Muscle of arm (tissue), 12 donors: ENCODE data around the gene CPEB3. TPM values are rescaled to one million over a fixed set of nuclear protein-coding genes. Genes with fewer than 3 reads are reported as not detected.
"Not testable (repeated sequence)": the region's sequence is repeated elsewhere in the genome, so short reads cannot be mapped to it uniquely, and the experiment has no call there.

Source experiments
- DNase-seq: peaks from one replicate; pipeline ENCODE4 v3.0.0-alpha.2; 2013
- polyA plus RNA-seq, 12 donors: library from polyadenylated mRNA; unstranded; fragments of 120-200 nt; gene quantifications; one replicate each; pipeline ENCODE4 v1.2.1, GENCODE V29; 2013; ENCODE audit not compliant: insufficient read length in 12 of 12

Gene CPEB3
- polyA plus RNA-seq, 12 donors = 1.7 to 6.4 (median 3.6) TPM; not detected in 1

- DNase-seq = not testable (repeated sequence)
Measured at GRCh38 chr10:92215222-92215621, 75.7 kb downstream of the CPEB3 start.

- DNase-seq = no peak
Measured at GRCh38 chr10:92213049-92213448, 77.8 kb downstream of the CPEB3 start.

GRCh38 chr10:92208736-92209135 is 82.1 kb downstream of the CPEB3 start:
- DNase-seq = no peak

- no peak for DNase-seq
Measured at GRCh38 chr10:92208157-92208720, 82.6 kb downstream of the CPEB3 start.

GRCh38 chr10:92207061-92207460 is 83.8 kb downstream of the CPEB3 start:
- no peak for DNase-seq

GRCh38 chr10:92203919-92204623 is 86.8 kb downstream of the CPEB3 start:
- no peak for DNase-seq

GRCh38 chr10:92202536-92202935 is 88.3 kb downstream of the CPEB3 start:
- DNase-seq = no peak

- DNase-seq = no peak
Measured at GRCh38 chr10:92200564-92200963, 90.3 kb downstream of the CPEB3 start.

- no peak for DNase-seq
Measured at GRCh38 chr10:92187101-92187500, 103.8 kb downstream of the CPEB3 start.

GRCh38 chr10:92184977-92185376 is 105.9 kb downstream of the CPEB3 start:
- DNase-seq = no peak

GRCh38 chr10:92183199-92183598 is 107.7 kb downstream of the CPEB3 start:
- no peak for DNase-seq

- peak; percentile 18 for DNase-seq
Measured at GRCh38 chr10:92181575-92181974, 109.3 kb downstream of the CPEB3 start.

GRCh38 chr10:92180399-92180798 is 110.5 kb downstream of the CPEB3 start:
- DNase-seq = no peak

GRCh38 chr10:92177546-92177945 is 113.3 kb downstream of the CPEB3 start:
- DNase-seq = no peak

- DNase-seq = no peak
Measured at GRCh38 chr10:92175164-92175563, 115.7 kb downstream of the CPEB3 start.

GRCh38 chr10:92173996-92174395 is 116.9 kb downstream of the CPEB3 start:
- DNase-seq = no peak

GRCh38 chr10:92164036-92164696 is 126.7 kb downstream of the CPEB3 start:
- peak; percentile 59 for DNase-seq

GRCh38 chr10:92162541-92162940 is 128.3 kb downstream of the CPEB3 start:
- no peak for DNase-seq

- no peak for DNase-seq
Measured at GRCh38 chr10:92156874-92157773, 133.8 kb downstream of the CPEB3 start.

GRCh38 chr10:92150823-92151222 is 140.1 kb downstream of the CPEB3 start:
- no peak for DNase-seq

- no peak for DNase-seq
Measured at GRCh38 chr10:92149261-92149660, 141.6 kb downstream of the CPEB3 start.

- DNase-seq = no peak
Measured at GRCh38 chr10:92146781-92147180, 144.1 kb downstream of the CPEB3 start.
